Small intestine (tissue), 7 donors: Measurements from ENCODE around the gene PHF12. TPM values are rescaled to one million over a fixed set of nuclear protein-coding genes. Genes with fewer than 3 reads are reported as not detected.

Experiments used
- DNase-seq, 2 donors: peaks; one replicate each; pipeline versions ENCODE4 v3.0.0 to v3.0.0-alpha.2; 2013
- FAIRE-seq: peaks from 2 replicates; lab custom pipeline; 2012; peaks lifted over from hg19 to GRCh38; lab: Jason Lieb, UNC
- H3K27ac ChIP-seq, 3 donors: one replicate each; pipeline ENCODE4 v1.5.1; 2013; ENCODE audit warnings: low read length in 2 of 3, mild to moderate bottlenecking in 2 of 3, control low read depth in 1 of 3, inconsistent platforms in 1 of 3, low read depth in 1 of 3, moderate library complexity in 1 of 3
- H3K27me3 ChIP-seq, 3 donors: one replicate each; pipeline ENCODE4 v1.6.1; 2013; ENCODE audit warnings: low read length in 3 of 3, inconsistent platforms in 1 of 3; ENCODE audit not compliant: control insufficient read depth in 3 of 3, insufficient read depth in 3 of 3
- H3K36me3 ChIP-seq, 3 donors: one replicate each; pipeline ENCODE4 v1.6.1; 2013; ENCODE audit warnings: low read length in 3 of 3, inconsistent platforms in 1 of 3, low read depth in 1 of 3, mild to moderate bottlenecking in 1 of 3, moderate library complexity in 1 of 3; ENCODE audit not compliant: control insufficient read depth in 3 of 3, insufficient read depth in 2 of 3
- H3K4me1 ChIP-seq, 3 donors: one replicate each; pipeline ENCODE4 v1.6.1; 2013; ENCODE audit warnings: low read length in 2 of 3, inconsistent platforms in 1 of 3, low read depth in 1 of 3, mild to moderate bottlenecking in 1 of 3, moderate library complexity in 1 of 3; ENCODE audit not compliant: control insufficient read depth in 3 of 3, insufficient read depth in 2 of 3
- H3K4me3 ChIP-seq, 3 donors: one replicate each; pipeline ENCODE4 v1.5.1; 2013; ENCODE audit warnings: low read length in 3 of 3, control low read depth in 1 of 3, inconsistent platforms in 1 of 3, low read depth in 1 of 3, mild to moderate bottlenecking in 1 of 3, moderate library complexity in 1 of 3
- H3K9me3 ChIP-seq, 2 donors: one replicate each; pipeline ENCODE4 v1.6.1; 2013; ENCODE audit warnings: low read depth in 1 of 2, low read length in 1 of 2; ENCODE audit not compliant: control insufficient read depth in 2 of 2, insufficient read depth in 1 of 2
- WGBS, 3 donors: extraction: QIAGEN DNeasy Blood & Tissue Kit; methylation state at CpG; one replicate each; pipeline ENCODE4 v1.1.7; 2013; 5-methylcytosine and 5-hydroxymethylcytosine counted together
- polyA plus RNA-seq, 4 donors: library from polyadenylated mRNA; stranded (reverse) in 3 of 4; unstranded in 1 of 4; fragments of 200-250 nt in 3 of 4; fragments of 120-200 nt in 1 of 4; gene quantifications; one replicate each; pipeline versions ENCODE4 v1.2.1 to v1.2.3, GENCODE V29; 2013
- donor health status: healthy with polysubstance abuse.
- donor health status: control.
- donor health status: control.
- donor health status: Bipolar disorder and iron deficiency.
- donor health status: healthy.

PHF12 gene
- polyA plus RNA-seq, 4 donors, result 6.5 to 26.1 (median 15.1) TPM

- Histone ChIP-seq H3K9me3 (no peaks in the 10 kb centered on the region), H3K27ac (no peak overlapping the region), H3K36me3 (no peaks in the 10 kb centered on the region), H3K4me3 (no peak overlapping the region), H3K27me3 (peaks cover 0 to 5% (median 0%) of the 10 kb centered on the region in 3 donors), H3K4me1 (peaks cover 0 to 6% (median 0%) of the 10 kb centered on the region in 3 donors)
- DNase-seq, result no peak
- WGBS, 3 donors, result 73 to 81% (median 75%) methylated on average over 7 of the region's 7 CpGs
- no peak for FAIRE-seq
These were observed 40.9 kb upstream of the PHF12 start for GRCh38 chr17:28992185-28992584.

- Histone ChIP-seq H3K4me1 (peaks cover 0 to 10% (median 0%) of the 10 kb centered on the region in 3 donors), H3K27ac (no peak overlapping the region), H3K4me3 (no peak overlapping the region), H3K36me3 (no peaks in the 10 kb centered on the region), H3K9me3 (no peaks in the 10 kb centered on the region), H3K27me3 (peaks cover 0 to 2% (median 0%) of the 10 kb centered on the region in 3 donors)
- DNase-seq (peak in 1 of 2 donors; percentile 24), FAIRE-seq (no peak)
- 18 to 57% (median 33%) methylated on average over 8 of the region's 8 CpGs for WGBS, 3 donors
These were observed 40.5 kb upstream of the PHF12 start for GRCh38 chr17:28991779-28992178.

- H3K36me3 ChIP-seq, result no peaks in the 10 kb centered on the region
- DNase-seq, result no peak
- H3K4me3 ChIP-seq, result no peak overlapping the region
- no peak overlapping the region for H3K27ac ChIP-seq
- no peak for FAIRE-seq
- H3K9me3 ChIP-seq, result no peaks in the 10 kb centered on the region
- peaks cover 0 to 16% (median 6%) of the 10 kb centered on the region in 3 donors for H3K27me3 ChIP-seq
- peaks cover 0 to 18% (median 0%) of the 10 kb centered on the region in 3 donors for H3K4me1 ChIP-seq
These were observed 37.7 kb upstream of the PHF12 start for GRCh38 chr17:28989028-28989427.

GRCh38 chr17:28988475-28988874 is 37.2 kb upstream of the PHF12 start:
- Histone ChIP-seq H3K27me3 (peaks cover 0 to 16% (median 6%) of the 10 kb centered on the region in 3 donors), H3K4me3 (no peak overlapping the region), H3K27ac (no peak overlapping the region), H3K9me3 (no peaks in the 10 kb centered on the region), H3K36me3 (no peaks in the 10 kb centered on the region), H3K4me1 (peaks cover 0 to 18% (median 0%) of the 10 kb centered on the region in 3 donors)
- WGBS, 3 donors, result 73 to 96% (median 86%) methylated on average over 1 of the region's 1 CpG
- DNase-seq (no peak), FAIRE-seq (no peak)

- Histone ChIP-seq H3K27ac (peak overlapping the region in 1 of 3 donors; percentile 42), H3K36me3 (no peaks in the 10 kb centered on the region), H3K27me3 (peaks cover 0 to 19% (median 6%) of the 10 kb centered on the region in 3 donors), H3K4me3 (no peak overlapping the region), H3K4me1 (peaks cover 0 to 18% (median 0%) of the 10 kb centered on the region in 3 donors), H3K9me3 (no peaks in the 10 kb centered on the region)
- DNase-seq (peak in 1 of 2 donors; percentile 60), FAIRE-seq (no peak)
- WGBS, 3 donors, result 76 to 81% (median 79%) methylated on average over 15 of the region's 15 CpGs
These were observed 35.7 kb upstream of the PHF12 start for GRCh38 chr17:28986714-28987655.

- no peaks in the 10 kb centered on the region for H3K9me3 ChIP-seq
- no peak overlapping the region for H3K4me3 ChIP-seq
- H3K4me1 ChIP-seq, result peaks cover 0 to 18% (median 0%) of the 10 kb centered on the region in 3 donors
- 29 to 50% (median 39%) methylated on average over 36 of the region's 36 CpGs for WGBS, 3 donors
- no peak for FAIRE-seq
- H3K27ac ChIP-seq, result no peak overlapping the region
- peaks cover 0 to 19% (median 6%) of the 10 kb centered on the region in 3 donors for H3K27me3 ChIP-seq
- no peak for DNase-seq
- no peaks in the 10 kb centered on the region for H3K36me3 ChIP-seq
These were observed 34.8 kb upstream of the PHF12 start for GRCh38 chr17:28985950-28986713.

GRCh38 chr17:28983286-28984230 is 32.2 kb upstream of the PHF12 start:
- FAIRE-seq (no peak), DNase-seq (no peak)
- 55 to 66% (median 65%) methylated on average over 7 of the region's 7 CpGs for WGBS, 3 donors
- H3K4me1 ChIP-seq, result peaks cover 0 to 18% (median 0%) of the 10 kb centered on the region in 3 donors
- H3K9me3 ChIP-seq, result no peaks in the 10 kb centered on the region
- H3K4me3 ChIP-seq, result no peak overlapping the region
- peaks cover 0 to 19% (median 6%) of the 10 kb centered on the region in 3 donors for H3K27me3 ChIP-seq
- H3K27ac ChIP-seq, result peak overlapping the region in 1 of 3 donors; percentile 65
- H3K36me3 ChIP-seq, result no peaks in the 10 kb centered on the region
